PC-3 (cell line): ENCODE measurements around the gene LRRTM4. TPM values are rescaled to one million over a fixed set of nuclear protein-coding genes. Genes with fewer than 3 reads are reported as not detected.

Experiments used
- ATAC-seq: fragments of 200-7000 bp; cut with Tn5 transposase; 2 replicates; pipeline ENCODE4 v1.9.1; 2020; ENCODE audit warnings: mild to moderate bottlenecking, moderate library complexity
- BruUV-seq: library from RNA; stranded (reverse); fragments of 400-500 nt; replicated peaks from 2 replicates; lab custom pipeline; 2021; lab: Mats Ljungman, UMichigan
- CTCF ChIA-PET: fragments of 300-600 bp; sonication (Branson Sonifier 250); formaldehyde crosslinking; loops from one replicate; lab custom pipeline; 2022; ENCODE audit warnings: antibody characterized with exemption; lab: Charles Lee
- POLR2A ChIA-PET: fragments of 300-600 bp; sonication (Branson Sonifier 250); formaldehyde crosslinking; loops from one replicate; lab custom pipeline; 2022; ENCODE audit warnings: antibody characterized with exemption; ENCODE audit not compliant: unreplicated experiment; lab: Charles Lee
- DNase-seq: peaks from one replicate; pipeline ENCODE4 v3.0.0-alpha.2; 2015
- H2AFZ ChIP-seq: fragments of 300-600 bp; sonication (generic); 2 replicates; pipeline ENCODE4 v1.6.0; 2016; ENCODE audit warnings: antibody characterized with exemption, low read length
- H3F3A ChIP-seq: fragments of 300-600 bp; sonication (generic); one replicate; pipeline ENCODE4 v1.6.0; 2017; ENCODE audit warnings: antibody characterized with exemption, low read length, control low read depth, mild to moderate bottlenecking; ENCODE audit not compliant: unreplicated experiment
- H3K27ac ChIP-seq: fragments of 300-600 bp; sonication (generic); 2 replicates; pipeline ENCODE4 v1.5.1; 2016; ENCODE audit warnings: mild to moderate bottlenecking, low read length
- H3K27me3 ChIP-seq: fragments of 300-600 bp; sonication (generic); 2 replicates; pipeline ENCODE4 v1.6.1; 2016; ENCODE audit warnings: low read length, mixed read lengths
- H3K36me3 ChIP-seq: fragments of 300-600 bp; sonication (generic); 2 replicates; pipeline ENCODE4 v1.6.1; 2016; ENCODE audit warnings: low read depth, mixed run types, low read length, mixed read lengths
- H3K4me1 ChIP-seq: fragments of 300-600 bp; sonication (generic); 2 replicates; pipeline ENCODE4 v1.5.1; 2016; ENCODE audit warnings: low read length; ENCODE audit not compliant: insufficient read depth
- H3K4me2 ChIP-seq: fragments of 300-600 bp; sonication (generic); 2 replicates; pipeline ENCODE4 v1.6.0; 2016; ENCODE audit warnings: low read length
- H3K4me3 ChIP-seq: fragments of 300-600 bp; sonication (generic); 2 replicates; pipeline ENCODE4 v1.5.1; 2016; ENCODE audit warnings: mild to moderate bottlenecking, low read length, mixed read lengths
- H3K79me2 ChIP-seq: fragments of 300-600 bp; sonication (generic); 2 replicates; pipeline ENCODE4 v1.6.1; 2017; ENCODE audit warnings: low read length, mixed read lengths
- H3K9ac ChIP-seq: fragments of 300-600 bp; sonication (generic); 2 replicates; pipeline ENCODE4 v1.6.0; 2016; ENCODE audit warnings: mild to moderate bottlenecking, low read length
- H3K9me2 ChIP-seq: fragments of 300-600 bp; sonication (generic); replicated peaks from 2 replicates; pipeline ENCODE4 v1.6.1; 2016; ENCODE audit warnings: mixed run types, low read length, mixed read lengths
- H3K9me3 ChIP-seq: fragments of 300-600 bp; sonication (generic); 2 replicates; pipeline ENCODE4 v1.6.1; 2016; ENCODE audit warnings: low read length, mixed read lengths
- H4K20me1 ChIP-seq: fragments of 300-600 bp; sonication (generic); 2 replicates; pipeline ENCODE4 v1.6.1; 2016; ENCODE audit warnings: low read length, mixed read lengths
- EZH2 ChIP-seq: fragments of 300-600 bp; sonication (generic); IDR thresholded peaks from one replicate; pipeline ENCODE4 v1.6.1; 2017; ENCODE audit warnings: antibody characterized with exemption, mild to moderate bottlenecking, low read length; ENCODE audit not compliant: unreplicated experiment
- EZH2phosphoT487 ChIP-seq: fragments of 300-600 bp; sonication (generic); IDR thresholded peaks from 2 replicates; pipeline ENCODE4 v1.6.1; 2018; ENCODE audit warnings: mild to moderate bottlenecking, antibody characterized with exemption, low read length, borderline replicate concordance
- intact Hi-C: fragments of 100-400 bp; cut with micrococcal nuclease; formaldehyde crosslinking; loops from 2 replicates; pipeline ENCODE4 v1.9.0; 2023
- total RNA-seq: library from RNA; depleted of rRNA; stranded (reverse); fragments of >200 nt; gene quantifications from 2 replicates; pipeline ENCODE4 v1.2.3, GENCODE V29; 2014
- TF ChIP-seq, protein P1 (sequence below): fragments of 300-600 bp; sonication (generic); conservative IDR thresholded peaks from 2 replicates; pipeline ENCODE4 v1.5.1; 2017; ENCODE audit warnings: antibody characterized with exemption, low read depth, mild to moderate bottlenecking, low read length

The LRRTM4 gene
- total RNA-seq, 1 experiment from 2014 or later, result not detected

GRCh38 chr2:77487074-77487803 lies 34.9 kb downstream of the LRRTM4 start:
- H3K9ac ChIP-seq, result no peak overlapping the region
- no TSS peak for BruUV-seq
- no peaks in the 10 kb centered on the region for H3K36me3 ChIP-seq
- H3K4me3 ChIP-seq, result no peak overlapping the region
- ChIA-PET POLR2A (no interaction called here), CTCF (no interaction called here)
- H3K27ac ChIP-seq, result no peak overlapping the region
- TF ChIP-seq, protein P1, sequence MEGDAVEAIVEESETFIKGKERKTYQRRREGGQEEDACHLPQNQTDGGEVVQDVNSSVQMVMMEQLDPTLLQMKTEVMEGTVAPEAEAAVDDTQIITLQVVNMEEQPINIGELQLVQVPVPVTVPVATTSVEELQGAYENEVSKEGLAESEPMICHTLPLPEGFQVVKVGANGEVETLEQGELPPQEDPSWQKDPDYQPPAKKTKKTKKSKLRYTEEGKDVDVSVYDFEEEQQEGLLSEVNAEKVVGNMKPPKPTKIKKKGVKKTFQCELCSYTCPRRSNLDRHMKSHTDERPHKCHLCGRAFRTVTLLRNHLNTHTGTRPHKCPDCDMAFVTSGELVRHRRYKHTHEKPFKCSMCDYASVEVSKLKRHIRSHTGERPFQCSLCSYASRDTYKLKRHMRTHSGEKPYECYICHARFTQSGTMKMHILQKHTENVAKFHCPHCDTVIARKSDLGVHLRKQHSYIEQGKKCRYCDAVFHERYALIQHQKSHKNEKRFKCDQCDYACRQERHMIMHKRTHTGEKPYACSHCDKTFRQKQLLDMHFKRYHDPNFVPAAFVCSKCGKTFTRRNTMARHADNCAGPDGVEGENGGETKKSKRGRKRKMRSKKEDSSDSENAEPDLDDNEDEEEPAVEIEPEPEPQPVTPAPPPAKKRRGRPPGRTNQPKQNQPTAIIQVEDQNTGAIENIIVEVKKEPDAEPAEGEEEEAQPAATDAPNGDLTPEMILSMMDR, result no peak
- no peak for TF ChIP-seq EZH2
- no peak for TF ChIP-seq EZH2phosphoT487
- ATAC-seq (no peak), DNase-seq (no peak)
- no peak overlapping the region for H2AFZ ChIP-seq
- intact Hi-C loops, result no loop called here
- no peaks in the 10 kb centered on the region for H3K79me2 ChIP-seq
- no peaks in the 10 kb centered on the region; the same call in 1 of the 2 replicates for H3K9me3 ChIP-seq
- no peak overlapping the region for H3K4me2 ChIP-seq
- no peaks in the 10 kb centered on the region for H3K4me1 ChIP-seq
- no peaks in the 10 kb centered on the region for H3F3A ChIP-seq
- no peaks in the 10 kb centered on the region for H3K27me3 ChIP-seq
- H4K20me1 ChIP-seq, result no peaks in the 10 kb centered on the region
- no peaks in the 10 kb centered on the region for H3K9me2 ChIP-seq

GRCh38 chr2:77484026-77484425 lies 38.1 kb downstream of the LRRTM4 start:
- Histone ChIP-seq H3K36me3 (no peaks in the 10 kb centered on the region), H3K27ac (no peak overlapping the region), H3K9ac (no peak overlapping the region), H3K79me2 (no peaks in the 10 kb centered on the region), H3K4me2 (no peak overlapping the region), H2AFZ (no peak overlapping the region), H3K9me2 (no peaks in the 10 kb centered on the region), H4K20me1 (no peaks in the 10 kb centered on the region), H3F3A (no peaks in the 10 kb centered on the region), H3K27me3 (no peaks in the 10 kb centered on the region), H3K9me3 (0 out of 2 replicates have a peak, but pooled peaks cover 5% of the 10 kb centered on the region), H3K4me3 (no peak overlapping the region), H3K4me1 (no peaks in the 10 kb centered on the region)
- ATAC-seq, result no peak
- intact Hi-C loops, result no loop called here
- POLR2A ChIA-PET, result no interaction called here
- TF ChIP-seq EZH2phosphoT487 (no peak), EZH2 (no peak)
- TF ChIP-seq, protein P1, result no peak
- DNase-seq, result no peak
- BruUV-seq, result no TSS peak
- CTCF ChIA-PET, result no interaction called here

DNA sequence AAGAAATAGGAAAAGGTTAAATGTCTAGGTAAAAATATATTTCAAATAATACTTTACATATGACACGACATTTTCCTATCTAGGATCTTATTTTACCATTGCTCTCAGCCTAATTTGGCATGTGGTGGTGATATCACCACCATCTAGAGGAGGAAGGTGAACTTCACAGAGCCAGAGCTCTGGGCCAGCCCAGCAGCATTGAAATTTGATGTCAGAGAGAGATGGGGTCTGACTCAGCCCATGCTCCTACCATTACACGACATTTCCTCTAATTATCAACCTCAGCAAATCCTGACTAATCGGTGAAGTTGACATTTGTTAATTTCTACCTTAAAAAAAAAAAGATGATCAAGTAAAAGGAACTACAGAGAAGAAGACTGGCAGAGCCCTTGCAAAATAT lies 42.3 kb downstream of the LRRTM4 start:
- Histone ChIP-seq H3K36me3 (no peaks in the 10 kb centered on the region), H2AFZ (no peak overlapping the region), H3K4me2 (no peak overlapping the region), H3K27me3 (no peaks in the 10 kb centered on the region), H3K9me2 (no peaks in the 10 kb centered on the region), H3K4me3 (no peak overlapping the region), H3K4me1 (no peaks in the 10 kb centered on the region), H3K27ac (no peak overlapping the region), H3K9ac (no peak overlapping the region), H3F3A (no peaks in the 10 kb centered on the region), H4K20me1 (no peaks in the 10 kb centered on the region), H3K9me3 (0 out of 2 replicates have a peak, but pooled peaks cover 5% of the 10 kb centered on the region), H3K79me2 (no peaks in the 10 kb centered on the region)
- no peak for DNase-seq
- intact Hi-C loops, result no loop called here
- no TSS peak for BruUV-seq
- POLR2A ChIA-PET, result no interaction called here
- TF ChIP-seq, protein P1, result no peak
- TF ChIP-seq EZH2, result no peak
- TF ChIP-seq EZH2phosphoT487, result no peak
- ATAC-seq, result no peak
- CTCF ChIA-PET, result no interaction called here
